GM12801 (cell line): Measurements from ENCODE around the gene ACSM4.

Source experiments
- CTCF ChIP-seq: IDR thresholded peaks from one replicate; pipeline ENCODE4 v1.5.1; 2011; ENCODE audit warnings: control low read depth; ENCODE audit not compliant: insufficient read length; ENCODE audit errors: extremely low read depth

The ACSM4 gene

GRCh38 chr12:7289743-7290142, 14.1 kb upstream of the ACSM4 start:
- TF ChIP-seq CTCF: no peak

- TF ChIP-seq CTCF: no peak
Observed at GRCh38 chr12:7292300-7292699, 11.6 kb upstream of the ACSM4 start.

- TF ChIP-seq CTCF: no peak
Observed at GRCh38 chr12:7293670-7294069, 10.2 kb upstream of the ACSM4 start.

- TF ChIP-seq CTCF: no peak
Observed at GRCh38 chr12:7295529-7295928, 8.3 kb upstream of the ACSM4 start.

- no peak for TF ChIP-seq CTCF
Observed at GRCh38 chr12:7297865-7298264, 6.0 kb upstream of the ACSM4 start.

- no peak for TF ChIP-seq CTCF
Observed at GRCh38 chr12:7302266-7302986, 1.4 kb upstream of the ACSM4 start.

- no peak for TF ChIP-seq CTCF
Observed at GRCh38 chr12:7303230-7303629, 642 bp upstream of the ACSM4 start.
